Endothelial cell (in vitro differentiated cells): ENCODE data around the gene SGCD. TPM values are rescaled to one million over a fixed set of nuclear protein-coding genes. Genes with fewer than 3 reads are reported as not detected.

Source experiments
- DNase-seq: peaks from one replicate; pipeline ENCODE4 v3.0.0; 2021; ENCODE audit warnings: low spot score
- H3K27ac Mint-ChIP-seq: one replicate; pipeline ENCODE4 v1.8.0; 2021; ENCODE audit warnings: mixed read lengths, inconsistent platforms; ENCODE audit not compliant: unreplicated experiment
- H3K27me3 Mint-ChIP-seq: one replicate; pipeline ENCODE4 v1.8.0; 2021; ENCODE audit warnings: mild to moderate bottlenecking, moderate library complexity, mixed read lengths, inconsistent platforms; ENCODE audit not compliant: unreplicated experiment
- H3K36me3 Mint-ChIP-seq: one replicate; pipeline ENCODE4 v1.8.0; 2021; ENCODE audit warnings: mild to moderate bottlenecking, low read depth, mixed read lengths, inconsistent platforms; ENCODE audit not compliant: unreplicated experiment
- H3K4me1 Mint-ChIP-seq: one replicate; pipeline ENCODE4 v1.8.0; 2021; ENCODE audit warnings: mild to moderate bottlenecking, mixed read lengths, inconsistent platforms; ENCODE audit not compliant: unreplicated experiment
- H3K4me3 Mint-ChIP-seq: one replicate; pipeline ENCODE4 v1.8.0; 2021; ENCODE audit warnings: mild to moderate bottlenecking, mixed read lengths, inconsistent platforms; ENCODE audit not compliant: unreplicated experiment
- H3K9me3 Mint-ChIP-seq: one replicate; pipeline ENCODE4 v1.8.0; 2021; ENCODE audit warnings: mixed read lengths, inconsistent platforms; ENCODE audit not compliant: unreplicated experiment
- total RNA-seq: library from RNA; stranded (reverse); fragmentation: NEBNext Ultra II Directional; extraction: Animal tissue kit (Norgen Biotek cat#: 25700); gene quantifications from one replicate; pipeline ENCODE4 v1.2.1, GENCODE V29; 2021; ENCODE audit not compliant: unreplicated experiment
- TF ChIP-seq, protein P1 (sequence below): fragments of 200-600 bp; sonication (generic); IDR thresholded peaks from one replicate; pipeline ENCODE4 v1.5.0; 2021; ENCODE audit warnings: antibody characterized with exemption; ENCODE audit not compliant: unreplicated experiment

The SGCD gene
- total RNA-seq, 1 donor from 2014 or later, result 1.2 TPM

DNA sequence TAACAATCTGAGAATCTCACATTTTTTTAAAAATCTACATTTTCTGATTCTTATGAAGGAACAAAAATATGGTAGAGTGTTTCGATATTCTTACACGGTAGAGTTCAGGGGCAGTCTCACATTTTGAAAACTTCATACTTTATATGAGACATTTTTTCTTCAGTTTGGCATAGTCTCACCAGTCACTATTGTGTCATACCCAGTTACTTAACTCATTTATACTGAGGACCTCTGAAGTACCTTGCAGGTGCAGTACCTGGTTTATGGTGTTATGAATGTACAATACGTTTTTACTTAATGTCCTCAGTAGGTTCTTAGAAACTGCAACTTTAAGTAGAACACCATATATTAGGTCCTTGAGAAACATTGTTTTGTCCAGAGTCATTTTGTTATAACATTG, 196.6 kb downstream of the SGCD start:
- Mint-ChIP-seq H3K36me3 (no peaks in the 10 kb centered on the region), H3K4me1 (no peaks in the 10 kb centered on the region), H3K4me3 (no peak overlapping the region), H3K9me3 (no peaks in the 10 kb centered on the region), H3K27me3 (no peaks in the 10 kb centered on the region), H3K27ac (no peak overlapping the region)
- DNase-seq, result no peak
- TF ChIP-seq, protein P1, sequence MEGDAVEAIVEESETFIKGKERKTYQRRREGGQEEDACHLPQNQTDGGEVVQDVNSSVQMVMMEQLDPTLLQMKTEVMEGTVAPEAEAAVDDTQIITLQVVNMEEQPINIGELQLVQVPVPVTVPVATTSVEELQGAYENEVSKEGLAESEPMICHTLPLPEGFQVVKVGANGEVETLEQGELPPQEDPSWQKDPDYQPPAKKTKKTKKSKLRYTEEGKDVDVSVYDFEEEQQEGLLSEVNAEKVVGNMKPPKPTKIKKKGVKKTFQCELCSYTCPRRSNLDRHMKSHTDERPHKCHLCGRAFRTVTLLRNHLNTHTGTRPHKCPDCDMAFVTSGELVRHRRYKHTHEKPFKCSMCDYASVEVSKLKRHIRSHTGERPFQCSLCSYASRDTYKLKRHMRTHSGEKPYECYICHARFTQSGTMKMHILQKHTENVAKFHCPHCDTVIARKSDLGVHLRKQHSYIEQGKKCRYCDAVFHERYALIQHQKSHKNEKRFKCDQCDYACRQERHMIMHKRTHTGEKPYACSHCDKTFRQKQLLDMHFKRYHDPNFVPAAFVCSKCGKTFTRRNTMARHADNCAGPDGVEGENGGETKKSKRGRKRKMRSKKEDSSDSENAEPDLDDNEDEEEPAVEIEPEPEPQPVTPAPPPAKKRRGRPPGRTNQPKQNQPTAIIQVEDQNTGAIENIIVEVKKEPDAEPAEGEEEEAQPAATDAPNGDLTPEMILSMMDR, result no peak

DNA sequence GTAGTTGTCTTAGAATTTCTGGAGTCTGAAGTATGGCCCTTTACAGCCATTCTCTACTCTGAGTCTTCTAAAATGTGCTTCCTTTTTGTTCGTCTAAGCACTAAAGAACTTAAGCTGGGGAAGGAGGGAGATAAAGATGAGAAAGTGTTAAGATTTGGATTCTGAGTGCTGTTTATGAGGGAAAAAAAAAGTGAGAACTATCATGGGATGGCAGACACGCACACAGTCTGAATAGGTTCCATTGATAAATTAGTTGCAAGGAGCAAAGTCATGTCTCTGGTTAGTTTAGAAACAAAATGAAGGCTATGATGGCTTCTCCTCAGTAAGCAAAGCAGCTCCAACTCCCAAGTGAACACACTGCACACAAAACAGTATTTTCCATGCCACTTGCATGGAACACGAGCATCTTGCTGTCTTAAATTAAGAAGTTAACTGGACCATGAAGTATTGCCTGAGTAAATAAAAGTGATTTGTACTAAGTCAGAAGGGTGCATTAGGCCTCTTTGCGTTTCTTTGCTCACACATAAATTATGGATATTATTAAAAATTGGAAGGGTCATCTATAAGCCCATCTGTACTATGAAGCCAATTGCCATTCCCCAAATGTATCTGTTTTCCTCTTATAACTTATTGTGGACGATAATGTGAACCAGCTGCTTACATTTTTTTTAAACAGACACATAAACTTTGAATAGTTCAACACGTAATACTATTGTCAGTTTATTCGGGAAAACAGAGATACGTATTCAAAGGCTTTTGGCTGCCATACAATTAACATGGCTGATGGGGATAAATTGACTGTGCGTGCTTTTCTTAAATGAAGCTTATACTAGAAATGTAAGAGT, 199.3 kb downstream of the SGCD start:
- Mint-ChIP-seq H3K36me3 (no peaks in the 10 kb centered on the region), H3K27ac (no peak overlapping the region), H3K4me1 (no peaks in the 10 kb centered on the region), H3K9me3 (no peaks in the 10 kb centered on the region), H3K27me3 (no peaks in the 10 kb centered on the region), H3K4me3 (no peak overlapping the region)
- TF ChIP-seq, protein P1, result no peak
- DNase-seq, result no peak

DNA sequence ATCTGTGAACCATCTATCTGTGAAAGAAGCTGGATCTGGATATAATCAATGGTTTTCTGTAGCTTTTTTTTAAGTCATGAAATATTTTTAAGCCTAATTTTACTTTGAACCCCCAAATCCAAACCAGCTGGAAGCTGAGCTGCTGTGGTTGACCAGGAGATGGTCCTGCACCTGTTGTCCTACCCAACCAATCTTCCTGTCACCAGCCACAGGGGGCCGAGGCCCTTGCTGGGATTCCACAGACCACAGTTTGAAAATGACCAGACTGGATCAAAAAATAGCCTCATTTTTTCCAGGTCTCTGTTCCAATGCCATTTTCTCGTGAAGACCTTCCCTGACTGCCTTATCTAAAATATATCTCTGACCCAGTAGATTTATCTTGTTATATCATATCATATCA, 200.6 kb downstream of the SGCD start:
- DNase-seq, result no peak
- TF ChIP-seq, protein P1, result no peak
- Mint-ChIP-seq H3K9me3 (no peaks in the 10 kb centered on the region), H3K4me1 (no peaks in the 10 kb centered on the region), H3K27ac (no peak overlapping the region), H3K4me3 (no peak overlapping the region), H3K36me3 (no peaks in the 10 kb centered on the region), H3K27me3 (no peaks in the 10 kb centered on the region)

DNA sequence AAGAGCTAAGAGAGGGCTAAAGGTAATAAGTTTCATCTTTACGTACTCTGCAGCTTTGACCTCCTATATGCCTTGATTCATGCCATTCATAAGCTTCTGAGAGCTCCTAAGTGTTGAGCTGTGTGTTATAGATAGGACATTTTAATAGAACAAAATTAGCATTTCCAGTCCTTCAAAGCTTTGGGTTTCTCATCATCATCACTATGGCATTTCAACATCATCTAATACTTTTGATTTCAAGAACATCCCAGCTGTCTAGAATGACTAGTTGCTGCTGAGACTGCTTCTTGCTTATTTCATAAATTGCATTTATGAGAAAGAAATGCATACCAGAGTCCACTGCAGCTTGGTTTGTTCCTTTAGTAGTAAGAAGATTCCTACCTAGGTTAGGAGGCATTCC, 201.7 kb downstream of the SGCD start:
- no peaks in the 10 kb centered on the region for H3K9me3 Mint-ChIP-seq
- no peak overlapping the region for H3K27ac Mint-ChIP-seq
- H3K27me3 Mint-ChIP-seq, result no peaks in the 10 kb centered on the region
- no peak overlapping the region for H3K4me3 Mint-ChIP-seq
- H3K36me3 Mint-ChIP-seq, result no peaks in the 10 kb centered on the region
- no peaks in the 10 kb centered on the region for H3K4me1 Mint-ChIP-seq
- TF ChIP-seq, protein P1, result no peak
- DNase-seq, result no peak

DNA sequence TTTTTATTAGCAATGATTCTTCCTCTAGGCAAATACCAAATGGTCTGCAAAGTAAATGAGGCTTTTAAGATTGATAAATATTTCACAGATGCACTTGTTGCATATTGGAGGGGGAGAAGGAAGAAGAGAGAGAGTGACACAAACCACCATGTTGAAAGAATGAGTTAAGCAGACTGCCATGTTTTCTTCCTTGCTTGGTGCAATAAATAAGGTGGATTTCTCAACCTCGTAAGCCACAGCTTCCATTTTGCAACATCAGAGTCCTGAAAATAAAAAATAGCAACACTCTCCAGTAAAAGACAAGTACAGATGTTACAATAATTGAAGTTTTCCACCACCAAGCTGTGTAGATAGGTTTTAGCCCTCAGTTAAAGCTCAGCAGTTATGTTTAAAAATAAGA, 202.9 kb downstream of the SGCD start:
- Mint-ChIP-seq H3K36me3 (no peaks in the 10 kb centered on the region), H3K9me3 (no peaks in the 10 kb centered on the region), H3K4me3 (no peak overlapping the region), H3K27ac (no peak overlapping the region), H3K4me1 (no peaks in the 10 kb centered on the region), H3K27me3 (no peaks in the 10 kb centered on the region)
- TF ChIP-seq, protein P1, result no peak
- DNase-seq, result no peak
